Retinal pigment epithelial cell (primary cell): ENCODE results near the gene TECPR2.
"Not testable (repeated sequence)": the region's sequence is repeated elsewhere in the genome, so short reads cannot be mapped to it uniquely, and the experiment has no call there.

Experiments used
- DNase-seq: peaks from one replicate; pipeline ENCODE4 v3.0.0-alpha.2; 2010; ENCODE audit warnings: low read depth
- H3K4me3 ChIP-seq: 2 replicates; pipeline ENCODE4 v1.5.1; 2011; ENCODE audit warnings: mild to moderate bottlenecking, low read length, control low read depth, moderate library complexity
- CTCF ChIP-seq: conservative IDR thresholded peaks from 2 replicates; pipeline ENCODE4 v1.5.1; 2011; ENCODE audit warnings: low read depth, low read length, control low read depth, inconsistent platforms

Gene TECPR2

GRCh38 chr14:102512793-102513300, 150.1 kb downstream of the TECPR2 start:
- DNase-seq = no peak
- no peak overlapping the region for H3K4me3 ChIP-seq
- no peak for TF ChIP-seq CTCF

- no peak for DNase-seq
- TF ChIP-seq CTCF = no peak
- H3K4me3 ChIP-seq = no peak overlapping the region
Measured at GRCh38 chr14:102513899-102514772, 151.4 kb downstream of the TECPR2 start.

GRCh38 chr14:102514987-102515733, 152.4 kb downstream of the TECPR2 start:
- no peak for TF ChIP-seq CTCF
- H3K4me3 ChIP-seq = no peak overlapping the region
- no peak for DNase-seq

DNA sequence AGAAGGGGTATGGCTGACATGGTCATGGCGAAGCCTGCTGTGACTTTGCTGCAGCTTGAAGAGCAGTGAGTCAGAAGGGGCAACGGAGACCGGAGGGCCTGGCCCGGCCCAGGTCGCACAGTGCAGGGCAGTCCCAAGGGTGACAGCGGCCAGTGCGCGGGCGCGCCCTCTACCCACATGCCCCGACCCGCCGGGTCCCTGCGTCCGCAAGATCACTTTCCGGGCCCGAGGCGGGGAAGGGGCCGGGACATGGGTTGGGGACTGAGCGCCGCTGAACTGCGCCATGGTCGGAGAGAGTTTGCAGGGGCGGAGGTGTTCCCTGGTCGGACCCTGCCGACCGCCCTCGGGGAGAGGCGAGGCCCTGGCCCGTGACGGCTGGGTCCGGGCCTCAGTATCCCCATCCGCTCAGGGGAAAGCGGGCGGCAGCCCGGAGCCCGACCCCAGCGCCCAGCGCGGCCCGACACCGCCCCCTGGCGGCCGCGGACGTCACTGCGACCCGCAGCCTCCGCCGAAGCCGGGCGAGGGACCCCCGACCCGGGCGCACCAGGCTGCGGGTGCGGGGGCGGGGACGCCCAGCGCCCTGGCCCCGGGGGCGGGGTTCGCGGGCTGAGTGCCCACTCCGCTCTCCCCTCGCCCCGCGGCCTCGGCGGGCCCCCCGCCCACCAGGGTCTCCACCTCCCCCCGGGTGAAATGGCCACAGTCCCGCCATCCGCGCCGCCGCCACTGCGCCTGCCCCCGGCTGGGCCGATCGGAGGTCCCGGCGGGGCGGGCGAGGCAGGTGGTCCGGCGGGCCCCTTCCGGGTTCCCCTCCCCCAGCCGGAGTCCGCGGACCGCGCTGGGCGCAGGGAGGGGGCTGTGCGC, 154.0 kb downstream of the TECPR2 start:
- DNase-seq = no peak
- peak; percentile 56 for TF ChIP-seq CTCF
- peak overlapping the region; percentile 59 for H3K4me3 ChIP-seq

GRCh38 chr14:102517392-102518062, 154.8 kb downstream of the TECPR2 start:
- no peak for DNase-seq
- peak overlapping the region; percentile 40 for H3K4me3 ChIP-seq
- TF ChIP-seq CTCF = peak; percentile 24

DNA sequence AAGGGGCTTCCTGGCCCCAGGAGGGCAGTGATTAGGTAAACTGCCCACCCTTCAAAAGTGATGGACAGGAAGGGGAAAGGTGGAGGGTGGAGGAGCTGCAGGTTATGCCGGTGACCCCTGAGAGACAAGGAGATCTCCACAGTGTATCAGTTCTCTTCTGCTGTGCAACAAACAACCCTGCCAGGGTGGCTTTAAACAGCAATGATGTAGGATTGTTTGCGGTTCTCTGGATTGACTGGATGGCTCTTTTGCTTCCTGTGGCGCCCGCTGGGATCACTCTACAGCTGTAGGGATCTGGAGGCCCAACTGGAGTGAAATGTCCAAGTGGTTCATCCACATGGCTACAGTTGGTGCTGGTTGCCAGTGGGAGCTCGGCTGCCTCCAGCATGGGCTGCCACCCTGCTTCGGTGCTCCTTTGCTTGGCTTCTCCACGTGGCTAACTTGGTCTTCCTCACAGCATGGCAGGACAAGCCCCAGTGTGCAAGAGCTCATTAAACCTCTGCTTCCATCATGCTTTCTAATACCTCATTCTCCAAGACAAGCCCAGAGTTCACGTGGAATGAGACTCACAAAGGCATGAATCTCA, 155.4 kb downstream of the TECPR2 start:
- no peak for DNase-seq
- TF ChIP-seq CTCF = no peak
- H3K4me3 ChIP-seq = no peak overlapping the region

DNA sequence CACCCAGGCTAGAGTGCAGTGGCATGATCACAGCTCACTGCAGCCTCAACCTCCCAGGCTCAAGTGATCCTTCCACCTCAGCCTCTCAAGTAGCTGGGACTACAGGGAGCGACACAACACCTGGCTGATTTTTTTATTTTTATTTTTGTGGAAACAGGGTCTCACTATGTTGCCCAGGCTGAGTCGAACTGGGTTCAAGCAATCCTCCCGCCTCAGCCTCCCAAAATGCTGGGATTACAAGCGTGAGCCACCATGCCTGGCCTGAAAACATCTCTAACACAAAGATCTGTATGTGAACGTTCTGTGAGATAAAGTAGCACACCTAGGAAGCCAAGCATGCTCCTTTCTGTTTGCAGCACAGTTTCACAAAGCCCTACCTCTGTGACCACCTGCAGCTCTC, 157.0 kb downstream of the TECPR2 start:
- not testable (repeated sequence) for DNase-seq, H3K4me3 ChIP-seq
